Left lobe of liver (tissue), 2 donors: Measurements from ENCODE around the gene GP1BB. TPM values are rescaled to one million over a fixed set of nuclear protein-coding genes. Genes with fewer than 3 reads are reported as not detected.
A peak's percentile ranks its signal among the peaks of the same experiment; 100 is the strongest.
"Not testable (repeated sequence)": the region's sequence is repeated elsewhere in the genome, so short reads cannot be mapped to it uniquely, and the experiment has no call there.

Experiments used
- ATAC-seq: fragments of 200-7000 bp; cut with Tn5 transposase; one replicate; pipeline ENCODE4 v1.9.1; 2020; ENCODE audit warnings: mild to moderate bottlenecking, moderate library complexity
- DNase-seq: peaks from one replicate; pipeline ENCODE4 v3.0.0-alpha.2; 2020; ENCODE audit warnings: low spot score
- total RNA-seq: library from RNA; stranded (reverse); gene quantifications from one replicate; pipeline ENCODE4 v1.2.1, GENCODE V29; 2021
- donor health status: DM: no; HTN: no; CAD: no; lungs with moderate emphysema.
- donor health status: DM: no; HTN: yes; CAD: no.

The GP1BB gene
- total RNA-seq, 1 donor from 2014 or later = 0.75 TPM

DNA sequence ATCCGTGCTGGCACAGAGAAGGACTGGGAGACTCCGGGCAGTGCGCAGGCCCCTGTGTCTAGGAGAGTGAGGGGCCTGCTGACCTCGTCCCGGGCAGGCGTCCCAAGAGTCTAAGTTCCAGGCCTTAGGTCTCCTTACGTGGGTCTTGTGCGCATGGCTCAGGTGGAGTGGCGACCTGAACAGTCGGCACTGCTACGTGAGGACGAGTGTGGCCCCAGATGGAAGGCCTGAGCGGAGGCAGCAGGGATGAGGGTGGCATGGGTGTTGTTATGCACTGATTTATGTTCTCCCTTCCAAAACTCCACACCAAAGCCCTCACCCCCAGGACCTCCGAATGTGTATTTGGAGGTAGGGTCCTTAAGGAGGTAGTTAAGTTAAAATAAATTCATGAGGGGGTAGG lies 29.8 kb upstream of the GP1BB start:
- DNase-seq (no peak), ATAC-seq (no peak)

DNA sequence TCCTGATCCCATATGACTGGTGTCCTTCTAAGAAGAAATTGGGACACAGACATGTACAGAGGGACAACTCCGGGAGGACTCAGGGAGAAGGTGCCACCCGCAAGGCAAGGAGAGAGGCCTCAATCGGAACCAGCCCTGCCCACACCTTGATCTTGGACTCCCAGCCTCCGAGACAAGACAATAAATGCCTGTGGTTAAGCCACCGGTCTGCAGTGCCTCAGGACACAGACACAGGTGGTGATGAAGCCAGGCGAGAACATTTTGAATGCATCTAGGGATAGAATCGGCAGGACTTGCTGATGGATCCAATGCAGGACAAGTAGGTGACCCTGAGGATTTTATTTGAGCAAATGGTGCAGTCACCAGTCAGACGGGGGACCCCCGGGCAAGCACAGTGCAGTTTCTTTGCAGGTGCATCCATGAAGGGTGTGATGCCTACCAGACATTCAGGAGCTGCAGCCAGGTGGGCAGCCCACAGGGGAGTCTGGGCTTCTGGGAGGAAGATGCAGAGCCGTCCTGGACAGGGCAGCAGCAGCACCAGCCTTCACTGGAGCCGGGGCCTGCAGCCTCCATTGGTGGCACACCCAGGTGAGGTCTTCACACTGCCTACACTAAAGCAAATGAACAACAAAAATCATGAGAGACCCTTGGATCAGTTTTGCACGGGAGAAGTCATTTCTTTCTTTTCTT lies 29.2 kb upstream of the GP1BB start:
- ATAC-seq = no peak
- no peak for DNase-seq

DNA sequence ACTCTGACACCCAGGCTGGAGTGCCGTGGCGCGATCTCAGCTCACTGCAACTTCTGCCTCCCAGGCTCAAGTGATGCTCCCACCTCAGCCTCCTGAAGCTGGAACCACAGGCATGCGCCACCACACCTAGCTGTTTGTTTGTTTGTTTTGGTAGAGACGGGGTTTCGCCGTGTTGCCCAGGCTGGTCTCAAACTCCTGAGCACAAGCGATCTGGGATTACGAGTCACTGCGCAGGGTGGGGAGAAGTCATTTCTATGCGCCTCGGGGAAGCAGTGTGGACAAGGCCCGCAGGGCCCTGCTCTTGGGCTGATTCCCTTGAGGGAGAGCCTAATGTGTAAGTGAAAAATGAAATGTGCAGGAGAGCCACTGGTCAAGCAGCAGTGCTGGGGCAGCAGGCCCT lies 28.6 kb upstream of the GP1BB start:
- no peak for ATAC-seq
- no peak for DNase-seq

DNA sequence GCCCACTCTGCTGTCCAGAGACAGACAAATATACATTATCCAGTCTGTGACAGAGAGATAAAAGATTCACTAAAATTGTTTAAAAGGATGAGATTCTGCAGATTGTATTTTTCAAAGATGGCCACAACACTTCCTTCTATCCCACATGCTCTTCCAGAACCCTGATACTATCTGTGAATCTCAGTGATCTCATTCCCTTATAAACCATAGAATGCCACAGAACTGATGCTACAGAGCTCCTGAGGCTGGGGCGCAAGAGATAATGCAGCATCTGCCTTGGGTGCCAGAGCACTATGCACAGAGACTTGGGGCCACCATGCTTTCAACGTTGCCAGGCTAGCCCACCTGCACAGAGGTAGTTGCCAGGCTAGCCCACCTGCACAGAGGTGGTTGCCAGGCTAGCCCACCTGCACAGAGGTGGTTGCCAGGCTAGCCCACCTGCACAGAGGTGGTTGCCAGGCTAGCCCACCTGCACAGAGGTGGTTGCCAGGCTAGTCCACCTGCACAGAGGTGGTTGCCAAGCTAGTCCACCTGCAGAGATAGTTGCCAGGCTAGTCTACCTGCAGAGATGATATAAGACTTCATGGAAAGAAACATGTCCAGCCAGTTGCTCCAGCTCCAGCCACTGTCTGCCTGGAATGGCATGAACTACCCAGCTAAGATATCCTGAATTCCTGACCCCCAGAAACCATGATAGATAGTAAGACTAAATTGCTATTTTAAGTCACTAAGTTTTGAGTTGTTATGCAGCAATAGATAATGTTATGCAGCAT lies 26.6 kb upstream of the GP1BB start:
- no peak for ATAC-seq

DNA sequence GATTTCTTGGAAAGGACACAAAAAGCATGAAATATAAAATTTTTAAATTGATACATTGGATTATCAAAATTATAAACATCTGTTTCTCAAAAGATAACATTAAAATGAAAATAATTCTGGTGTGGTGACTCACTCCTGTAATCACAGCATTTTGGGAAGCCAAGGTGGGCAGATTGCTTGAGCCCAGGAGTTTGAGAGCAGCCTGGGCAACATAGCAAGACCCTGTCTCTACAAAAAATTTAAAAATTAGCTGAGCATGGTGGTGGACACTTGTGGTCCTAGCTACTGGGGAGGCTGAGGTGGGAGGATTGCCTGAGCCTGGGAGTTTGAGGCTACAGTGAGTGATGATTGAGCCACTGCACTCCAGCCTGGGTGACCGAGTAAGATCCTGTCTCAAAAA lies 25.5 kb upstream of the GP1BB start:
- not testable (repeated sequence) for DNase-seq, ATAC-seq

More for the DNA sequence above, 26.6 kb upstream of the GP1BB start:
- DNase-seq = no peak

DNA sequence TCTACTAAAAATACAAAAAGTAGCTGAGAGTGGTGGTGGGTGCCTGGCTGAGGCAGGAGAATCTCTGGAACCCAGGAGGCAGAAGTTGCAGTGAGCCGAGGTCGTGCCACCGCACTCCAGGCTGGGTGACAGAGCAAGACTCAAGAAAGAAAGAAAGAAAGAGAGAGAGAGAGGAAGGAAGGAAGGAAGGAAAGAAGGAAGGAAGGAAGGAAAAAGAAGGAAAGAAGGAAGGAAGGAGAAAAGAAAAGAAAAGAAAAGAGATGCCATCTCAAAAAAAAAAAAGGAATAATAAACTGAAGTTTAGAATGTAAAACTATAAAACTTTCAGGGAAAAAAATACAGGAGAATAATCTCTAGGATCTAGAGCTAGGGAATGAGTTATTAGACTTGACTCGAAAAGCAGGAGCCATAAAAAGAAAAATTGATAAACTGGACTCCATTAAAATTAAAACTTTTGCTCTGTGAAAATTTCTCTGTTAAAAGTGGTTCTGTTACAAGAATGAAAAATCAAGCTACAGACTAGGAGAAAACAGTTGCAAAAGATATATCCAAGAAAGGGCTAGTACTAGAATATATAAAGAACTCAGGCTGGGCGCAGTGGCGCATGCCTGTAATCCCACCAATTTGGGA lies 22.4 kb upstream of the GP1BB start:
- DNase-seq = peak; percentile 21
- ATAC-seq = no peak

DNA sequence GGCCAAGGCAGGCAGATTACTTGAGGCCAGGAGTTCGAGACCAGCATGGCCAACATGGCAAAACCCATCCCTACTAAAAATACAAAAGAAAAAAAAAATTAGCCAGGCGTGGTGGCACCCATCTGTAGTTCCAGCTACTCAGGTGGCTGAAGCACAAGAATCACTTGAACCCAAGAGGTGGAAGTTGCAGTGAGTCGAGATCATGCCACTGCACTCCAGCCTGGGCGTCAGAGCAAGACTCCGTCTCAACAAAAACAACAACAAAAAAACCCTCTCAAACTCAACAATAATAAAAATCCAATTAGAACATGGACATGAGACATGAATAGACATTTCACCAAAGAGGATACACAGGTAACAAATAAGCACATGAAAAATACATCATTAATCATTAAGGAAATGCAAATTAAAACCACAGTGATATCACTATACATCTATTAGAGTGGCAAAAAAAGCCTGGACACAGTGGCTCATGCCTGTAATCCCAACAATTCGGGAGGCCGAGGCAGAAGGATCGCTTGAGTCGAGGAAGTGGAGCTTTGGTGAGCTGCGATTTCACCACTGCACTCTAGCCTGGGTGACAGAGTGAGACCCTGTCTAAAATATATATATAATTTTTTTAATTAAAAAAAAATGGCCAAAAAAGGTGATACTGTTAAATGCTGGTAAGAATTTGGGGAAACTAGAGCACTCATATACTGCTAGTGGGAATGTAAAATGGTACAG lies 21.8 kb upstream of the GP1BB start:
- DNase-seq = no peak
- no peak for ATAC-seq

DNA sequence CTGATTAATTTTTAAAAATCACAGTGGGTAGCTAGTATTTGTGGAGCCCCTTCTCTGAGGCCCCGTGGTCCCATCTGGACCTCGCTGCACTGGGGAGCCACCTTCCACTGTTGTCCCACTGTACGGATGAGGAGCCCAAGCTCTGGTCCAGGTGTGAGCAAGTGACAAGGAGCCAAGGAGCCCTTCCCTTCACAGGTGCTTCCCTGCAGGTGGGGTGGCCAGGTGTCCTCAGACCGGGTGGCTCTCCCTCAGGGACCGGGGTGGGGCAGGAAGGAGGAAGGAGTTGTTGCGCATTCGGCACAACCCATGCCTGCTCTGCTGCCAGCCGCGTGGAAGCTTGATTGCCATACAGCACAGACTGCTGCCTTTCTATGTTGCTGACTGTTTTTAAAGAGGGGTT lies 19.5 kb upstream of the GP1BB start:
- peak; percentile 42 for DNase-seq

DNA sequence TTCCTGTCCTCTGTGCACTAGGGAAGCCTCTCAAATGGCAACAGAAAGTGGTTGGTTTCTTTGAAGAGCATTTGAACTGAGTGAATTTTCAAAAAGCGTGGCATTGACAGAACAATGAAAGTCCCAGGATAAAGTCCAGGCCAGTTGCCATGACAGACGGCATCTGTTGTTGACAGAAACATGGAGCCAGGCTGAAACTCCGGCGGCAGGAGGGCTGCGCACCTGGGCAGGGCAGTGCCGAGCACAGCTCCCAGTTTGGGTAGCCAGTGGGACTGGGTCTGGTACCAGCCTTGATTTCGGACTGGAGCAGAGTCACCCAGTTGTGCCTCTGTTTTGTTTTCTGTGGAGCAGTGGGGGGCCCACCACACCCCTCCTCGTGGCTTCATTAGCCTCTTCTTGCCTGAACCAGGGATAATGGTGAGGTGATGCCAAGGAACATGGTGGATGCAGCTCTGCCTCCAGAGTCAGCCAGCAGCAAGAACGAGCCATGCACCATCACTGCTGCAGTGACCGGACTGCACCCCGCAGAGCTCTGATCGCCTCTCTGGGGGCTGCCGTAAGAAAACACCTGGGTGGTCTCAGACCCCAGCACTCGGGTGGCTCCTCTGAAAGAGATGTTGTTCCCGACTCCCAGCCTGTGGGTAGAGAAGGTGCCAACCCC lies 18.9 kb upstream of the GP1BB start:
- peak; percentile 37 for DNase-seq
- no peak for ATAC-seq

More for the DNA sequence above, 19.5 kb upstream of the GP1BB start:
- no peak for ATAC-seq

DNA sequence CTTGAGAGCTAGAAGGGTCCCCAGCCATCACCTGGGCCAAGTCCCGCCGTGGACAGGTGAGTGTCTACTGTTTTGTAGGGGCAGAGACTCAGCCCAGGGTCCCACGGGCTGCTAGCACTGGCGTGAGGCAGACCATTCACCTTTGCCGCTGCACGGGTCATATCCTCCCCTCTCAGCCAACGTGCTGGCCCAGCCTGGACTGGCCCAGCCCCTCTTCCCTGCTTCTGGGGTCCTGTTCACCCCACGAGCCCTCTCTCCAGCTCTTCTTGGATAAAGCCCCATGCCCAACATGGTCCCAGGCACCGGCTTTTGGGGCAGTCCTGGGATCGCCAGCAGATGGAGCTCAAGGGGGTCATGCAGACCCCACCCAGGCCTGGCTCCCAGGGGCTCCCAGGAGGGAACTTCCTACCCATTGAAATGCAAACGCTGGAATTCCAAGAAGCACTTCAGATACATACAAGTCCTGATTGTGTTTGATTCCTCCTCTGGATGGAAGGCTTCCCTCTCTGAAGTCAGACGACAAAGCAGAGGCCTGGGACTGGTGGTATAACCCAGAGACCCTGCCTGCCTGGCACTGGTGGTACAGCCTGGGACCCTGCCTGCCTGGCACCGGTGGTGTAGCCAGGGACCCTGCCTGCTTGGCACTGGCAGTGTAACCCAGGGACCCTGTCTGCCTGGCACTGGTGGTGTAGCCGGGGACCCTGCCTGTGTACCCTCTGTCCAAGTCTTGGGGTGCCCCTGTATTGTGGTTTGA lies 18.0 kb upstream of the GP1BB start:
- DNase-seq (peak; percentile 28), ATAC-seq (no peak)

DNA sequence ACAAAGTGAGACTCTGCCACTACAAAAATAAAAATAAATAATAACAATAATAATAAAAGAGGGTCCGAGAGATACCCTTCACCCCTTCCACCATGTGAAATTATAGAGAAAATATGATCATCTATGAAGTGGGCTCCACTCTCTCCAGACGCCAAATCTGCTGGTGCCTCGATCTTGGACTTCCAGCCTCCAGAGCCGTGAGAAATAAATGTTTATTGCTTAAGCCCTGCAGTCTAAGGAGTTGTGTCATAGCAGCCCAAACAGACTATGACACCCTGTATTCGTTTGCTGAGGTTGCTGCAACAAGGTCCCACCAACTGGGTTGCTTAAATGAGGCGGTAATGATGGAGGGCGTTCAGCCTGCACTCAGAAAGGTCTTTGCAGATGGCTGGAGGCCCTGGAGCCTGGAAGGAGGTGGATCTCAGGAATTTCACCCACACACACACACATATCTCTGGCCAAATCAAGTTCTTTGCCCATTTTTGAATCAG lies 16.6 kb upstream of the GP1BB start:
- DNase-seq (peak; percentile 23), ATAC-seq (no peak)

DNA sequence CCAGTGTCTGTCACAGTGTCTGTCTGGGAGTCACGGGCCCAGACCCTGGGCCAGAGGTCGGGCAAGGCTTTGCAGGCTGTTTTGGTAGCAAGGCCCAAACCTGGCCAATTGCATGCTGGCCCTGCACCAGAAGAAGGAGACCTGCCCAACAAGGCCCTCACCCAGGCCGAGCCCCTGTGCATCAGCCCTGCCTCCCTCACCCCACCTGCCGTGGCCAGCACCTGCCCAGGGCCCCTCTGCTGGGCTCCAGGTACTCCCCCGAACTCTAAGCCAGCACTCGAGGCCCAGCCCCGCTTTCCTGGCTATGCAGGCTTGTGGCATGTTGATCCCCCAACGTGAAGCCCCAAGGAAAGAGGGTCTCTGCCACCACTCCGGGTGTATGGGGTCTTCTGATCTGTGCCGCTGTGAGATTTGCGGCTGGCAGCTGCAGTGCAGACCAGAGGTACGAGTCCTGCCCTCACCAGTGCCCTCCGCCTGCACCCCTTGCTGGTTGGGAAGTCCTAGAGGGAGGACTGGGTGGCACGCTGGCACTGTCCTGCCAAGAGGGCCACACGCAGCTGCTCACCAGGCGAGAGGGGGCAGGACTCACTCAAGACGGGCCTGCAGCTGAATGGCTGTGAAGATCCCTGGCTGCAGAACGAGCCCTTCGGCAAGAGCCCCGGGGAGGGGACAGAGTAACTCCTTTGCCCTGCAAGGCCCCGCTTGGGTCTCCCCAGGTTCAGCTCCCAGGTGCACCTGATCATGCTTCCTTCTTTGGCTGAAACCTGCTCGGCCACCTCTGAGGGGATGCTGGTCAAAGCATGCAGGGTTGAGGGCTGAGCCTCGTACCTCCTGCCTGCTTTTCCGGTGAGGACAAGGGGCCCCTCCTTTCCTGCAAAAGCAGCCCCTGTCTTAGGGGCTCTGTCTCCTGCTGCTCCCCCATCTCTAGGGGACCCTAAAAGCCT lies 15.7 kb upstream of the GP1BB start:
- ATAC-seq (no peak), DNase-seq (no peak)

DNA sequence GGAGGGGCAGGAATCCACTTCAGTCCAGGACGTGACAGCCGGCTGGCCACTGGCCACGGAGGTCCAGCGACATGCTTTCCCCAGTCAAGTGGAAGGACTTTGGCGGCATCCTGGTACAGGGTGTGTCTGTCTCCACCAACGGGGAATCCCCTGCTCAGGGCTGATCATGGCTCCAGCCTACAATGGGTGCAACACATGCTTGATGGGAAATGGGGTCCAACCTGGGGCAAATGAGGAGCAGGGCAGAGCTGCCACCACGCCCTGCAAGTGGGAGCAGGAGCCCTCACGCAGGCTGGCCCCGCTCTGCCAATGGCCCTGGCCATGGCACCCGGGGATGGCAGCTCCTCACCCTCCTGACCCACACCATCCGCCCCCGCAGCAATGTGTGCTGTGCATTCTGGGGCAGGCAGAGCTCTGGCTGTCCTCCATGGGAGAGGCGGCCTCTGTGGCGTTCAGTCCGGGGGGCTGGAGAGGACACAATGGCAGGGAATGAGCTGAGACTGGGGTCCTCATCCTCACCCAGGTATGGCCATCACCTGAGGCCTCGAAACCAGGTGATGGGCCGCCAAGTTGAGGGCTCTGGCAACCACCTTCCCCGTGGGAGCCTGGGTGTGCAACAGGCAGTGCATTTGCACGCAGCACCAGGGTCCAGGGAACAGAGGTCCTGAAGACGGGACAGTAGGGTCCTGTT lies 14.9 kb upstream of the GP1BB start:
- DNase-seq (no peak), ATAC-seq (no peak)

DNA sequence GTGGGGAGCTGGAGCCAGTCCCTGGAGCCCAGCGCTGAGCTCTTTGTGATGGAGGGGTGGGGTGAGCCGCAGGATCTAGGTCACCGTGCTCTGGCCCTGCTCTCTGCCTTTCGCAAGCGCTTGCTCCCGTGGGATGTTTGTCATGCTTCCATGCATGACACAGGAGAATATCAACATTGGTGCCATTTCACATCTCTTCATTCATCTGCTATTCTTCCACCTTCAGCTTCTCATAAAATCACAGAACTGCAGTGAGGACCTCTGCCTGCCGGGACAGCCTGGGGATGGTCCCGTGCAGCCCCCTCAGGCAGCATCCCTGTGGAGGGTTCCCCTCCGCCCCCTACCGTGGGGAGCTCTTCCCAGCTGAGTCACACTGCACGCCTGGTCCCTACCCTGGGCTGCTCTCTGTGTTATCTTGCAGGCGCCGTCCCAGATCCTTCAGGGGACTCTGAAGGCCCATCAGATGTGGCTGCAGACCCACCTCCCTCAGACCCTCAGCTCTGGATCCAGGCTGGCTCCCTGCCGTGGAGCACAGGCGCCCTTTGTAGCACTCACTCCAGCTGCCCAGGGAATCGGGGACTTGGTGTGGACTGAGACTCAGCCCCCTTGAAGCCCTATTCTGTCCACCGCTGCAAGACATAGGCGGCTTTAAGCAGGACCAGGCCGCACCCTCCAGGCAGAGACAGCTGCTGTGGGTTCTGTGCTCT lies 14.1 kb upstream of the GP1BB start:
- ATAC-seq (no peak), DNase-seq (no peak)

DNA sequence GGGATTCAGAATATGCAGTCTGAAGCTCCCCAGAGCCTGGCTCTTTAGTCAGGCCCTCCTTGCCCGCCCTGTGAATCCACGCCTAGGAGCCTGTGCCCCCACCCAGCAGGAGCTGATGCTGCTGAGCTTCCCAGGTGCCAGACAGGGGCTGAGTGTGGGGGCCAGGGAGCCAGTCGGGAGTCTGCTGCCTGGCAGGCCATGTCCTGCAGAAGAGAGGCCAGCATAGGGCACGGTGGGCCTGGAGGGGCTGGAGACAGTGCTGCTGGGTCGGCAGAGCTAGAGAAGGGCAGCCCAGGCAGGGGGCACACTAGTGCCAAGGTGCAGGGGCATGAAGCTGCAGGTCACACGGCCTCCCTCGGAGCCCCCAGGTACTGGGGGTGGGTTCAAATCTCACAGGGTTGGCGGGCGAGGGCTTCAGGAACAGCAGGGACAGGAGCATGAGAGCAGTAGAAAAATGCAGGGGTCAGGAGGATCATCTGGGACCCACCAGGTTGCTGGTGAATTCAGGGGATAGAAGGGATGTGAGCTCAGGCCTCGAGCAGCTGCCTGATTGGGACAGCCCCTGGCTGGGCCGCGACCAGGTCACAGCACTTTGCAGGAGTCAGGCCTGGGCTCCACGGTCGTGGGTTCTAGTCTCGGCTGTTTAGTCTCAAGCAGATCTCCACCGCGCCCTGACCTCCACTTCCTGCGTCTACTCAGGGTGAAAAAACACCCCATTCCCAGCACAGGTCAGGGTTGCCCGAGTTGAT lies 13.1 kb upstream of the GP1BB start:
- DNase-seq (no peak), ATAC-seq (no peak)

DNA sequence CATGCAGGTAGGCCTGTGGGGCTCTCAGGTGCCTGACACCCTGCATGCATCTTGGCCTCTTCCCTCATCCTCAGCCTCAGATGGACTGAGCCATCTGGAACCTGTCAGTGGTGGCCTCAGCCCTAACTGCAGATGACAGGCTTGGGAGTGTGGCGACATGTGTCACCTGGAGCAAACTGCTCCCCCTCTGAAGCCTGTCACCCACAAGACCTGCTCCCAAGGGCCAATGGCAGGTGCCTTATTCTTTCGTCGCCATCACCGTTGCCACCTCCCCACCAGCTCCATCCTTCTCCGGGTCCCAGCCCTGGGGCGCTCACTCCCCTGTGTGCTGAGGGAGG lies 12.6 kb upstream of the GP1BB start:
- DNase-seq (no peak), ATAC-seq (no peak)

DNA sequence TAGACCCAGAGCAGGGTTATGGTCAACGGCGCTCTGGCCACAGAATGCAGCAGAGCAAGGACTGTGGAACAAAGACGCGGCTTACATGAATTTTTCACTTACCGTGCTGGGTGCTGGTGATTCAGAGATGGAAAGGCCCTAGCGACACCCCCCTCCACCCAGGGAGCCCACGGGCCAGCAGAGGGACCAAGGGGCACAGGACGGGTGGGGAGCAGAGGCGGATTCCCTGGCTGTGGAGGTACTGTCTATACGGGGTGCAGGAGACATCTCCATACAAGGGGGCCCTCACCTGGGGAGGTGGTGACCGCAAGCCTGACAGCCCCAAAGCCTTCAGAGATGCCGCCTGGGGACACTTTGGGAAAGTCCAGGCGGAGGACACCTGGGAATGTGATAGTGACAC lies 10.1 kb upstream of the GP1BB start:
- DNase-seq = no peak
- no peak for ATAC-seq
